ENCODE results near the gene SCGB1C1.
"Not testable (repeated sequence)": the region's sequence is repeated elsewhere in the genome, so short reads cannot be mapped to it uniquely, and the experiment has no call there.

DNA sequence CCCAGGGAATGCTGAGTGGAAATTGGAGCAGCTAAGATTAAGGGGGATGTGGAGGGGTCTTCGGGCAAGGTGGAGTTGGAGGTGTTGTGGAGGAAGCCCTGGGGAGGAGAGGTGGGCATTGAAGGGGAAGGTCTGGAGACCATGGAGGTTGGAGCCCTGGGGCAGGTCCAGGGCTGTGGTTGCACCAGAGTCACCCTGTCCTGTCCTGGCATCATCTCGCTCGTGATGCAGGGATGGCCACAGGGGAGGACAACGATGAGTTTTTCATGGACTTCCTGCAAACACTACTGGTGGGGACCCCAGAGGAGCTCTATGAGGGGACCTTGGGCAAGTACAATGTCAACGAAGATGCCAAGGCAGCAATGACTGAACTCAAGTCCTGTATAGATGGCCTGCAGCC lies 603 bp downstream of the SCGB1C1 start:
- TF ChIP-seq, protein P1, sequence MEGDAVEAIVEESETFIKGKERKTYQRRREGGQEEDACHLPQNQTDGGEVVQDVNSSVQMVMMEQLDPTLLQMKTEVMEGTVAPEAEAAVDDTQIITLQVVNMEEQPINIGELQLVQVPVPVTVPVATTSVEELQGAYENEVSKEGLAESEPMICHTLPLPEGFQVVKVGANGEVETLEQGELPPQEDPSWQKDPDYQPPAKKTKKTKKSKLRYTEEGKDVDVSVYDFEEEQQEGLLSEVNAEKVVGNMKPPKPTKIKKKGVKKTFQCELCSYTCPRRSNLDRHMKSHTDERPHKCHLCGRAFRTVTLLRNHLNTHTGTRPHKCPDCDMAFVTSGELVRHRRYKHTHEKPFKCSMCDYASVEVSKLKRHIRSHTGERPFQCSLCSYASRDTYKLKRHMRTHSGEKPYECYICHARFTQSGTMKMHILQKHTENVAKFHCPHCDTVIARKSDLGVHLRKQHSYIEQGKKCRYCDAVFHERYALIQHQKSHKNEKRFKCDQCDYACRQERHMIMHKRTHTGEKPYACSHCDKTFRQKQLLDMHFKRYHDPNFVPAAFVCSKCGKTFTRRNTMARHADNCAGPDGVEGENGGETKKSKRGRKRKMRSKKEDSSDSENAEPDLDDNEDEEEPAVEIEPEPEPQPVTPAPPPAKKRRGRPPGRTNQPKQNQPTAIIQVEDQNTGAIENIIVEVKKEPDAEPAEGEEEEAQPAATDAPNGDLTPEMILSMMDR (IDR thresholded peaks at IDR 0.05; ENCODE audit: poor library complexity) = not testable (repeated sequence)
- TF ChIP-seq EZH2phosphoT487 (IDR thresholded peaks at IDR 0.05; ENCODE audit: low read depth, severe bottlenecking, unreplicated experiment) = not testable (repeated sequence)

All from hepatocyte (in vitro differentiated cells).